ENCODE data around the gene TMEM270. TPM values are rescaled to one million over a fixed set of nuclear protein-coding genes. Genes with fewer than 3 reads are reported as not detected.
"Not testable (repeated sequence)": the region's sequence is repeated elsewhere in the genome, so short reads cannot be mapped to it uniquely, and the experiment has no call there.

TMEM270 gene
- total RNA-seq, 1 experiment from 2014 or later, result not detected

GRCh38 chr7:73839743-73840714 is 20.9 kb upstream of the TMEM270 start:
- Histone ChIP-seq H3K27ac (no peak overlapping the region), H3K9me3 (replicated peaks) (no peaks in the 10 kb centered on the region), H3K4me3 (no peak overlapping the region), H3K36me3 (no peaks in the 10 kb centered on the region), H3K4me1 (replicated peaks) (peaks cover 7% of the 10 kb centered on the region), H3K27me3 (replicated peaks) (no peaks in the 10 kb centered on the region)
- DNase-seq (ENCODE audit: low read depth in 1 of 2, low spot score in 2 of 2), result no peak

DNA sequence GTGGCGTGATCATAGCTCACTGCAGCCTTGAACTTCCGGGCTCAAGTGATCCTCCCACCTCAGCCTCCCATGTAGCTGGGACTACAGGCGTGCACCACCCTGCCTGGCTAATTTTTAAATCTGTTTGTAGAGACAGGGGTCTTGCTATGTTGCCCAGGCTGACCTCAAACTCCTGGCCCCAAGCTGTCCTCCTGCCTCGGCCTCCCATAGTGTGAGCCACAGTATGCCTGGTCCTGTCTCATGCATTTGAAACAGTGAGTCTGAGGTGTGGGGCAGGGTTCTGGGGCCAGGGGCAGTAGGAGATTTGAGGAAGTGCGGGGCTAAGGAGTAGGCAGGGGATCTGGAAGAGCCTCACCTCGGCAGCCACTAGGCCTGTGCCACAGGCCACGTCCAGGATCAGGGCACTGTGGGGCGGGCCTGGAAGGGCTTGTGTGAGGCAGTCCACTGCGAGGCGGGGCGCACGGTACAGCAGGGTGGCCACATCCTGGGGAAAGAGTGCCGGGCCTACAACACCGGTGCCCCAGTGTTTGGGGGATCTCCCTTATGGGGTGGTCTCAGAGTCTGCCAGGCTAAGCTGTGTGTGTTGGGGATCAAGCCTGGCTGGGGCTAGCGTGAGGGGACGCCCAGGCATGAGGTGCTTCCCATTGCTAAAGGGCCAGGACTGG is 20.1 kb upstream of the TMEM270 start:
- H3K36me3 ChIP-seq, result no peaks in the 10 kb centered on the region
- H3K27me3 ChIP-seq (replicated peaks), result no peaks in the 10 kb centered on the region
- no peak overlapping the region for H3K27ac ChIP-seq
- no peak for DNase-seq (ENCODE audit: low read depth in 1 of 2, low spot score in 2 of 2)
- no peaks in the 10 kb centered on the region for H3K9me3 ChIP-seq (replicated peaks)
- H3K4me3 ChIP-seq, result no peak overlapping the region
- peaks cover 7% of the 10 kb centered on the region for H3K4me1 ChIP-seq (replicated peaks)

- Histone ChIP-seq H3K27ac (peak overlapping the region; percentile 77), H3K36me3 (no peaks in the 10 kb centered on the region), H3K4me1 (replicated peaks) (peaks cover 7% of the 10 kb centered on the region), H3K27me3 (replicated peaks) (no peaks in the 10 kb centered on the region), H3K9me3 (replicated peaks) (no peaks in the 10 kb centered on the region), H3K4me3 (peak overlapping the region; percentile 56)
- DNase-seq (ENCODE audit: low read depth in 1 of 2, low spot score in 2 of 2), result no peak
Observed at GRCh38 chr7:73841689-73842066, 19.3 kb upstream of the TMEM270 start.

- peak; percentile 87 to 94 for DNase-seq (ENCODE audit: low read depth in 1 of 2, low spot score in 2 of 2)
- Histone ChIP-seq H3K4me3 (peak within 1 kb of the TSS; percentile 56), H3K27me3 (replicated peaks) (no peaks in the 10 kb centered on the region), H3K27ac (peak within 1 kb of the TSS; percentile 77), H3K36me3 (no peaks in the 10 kb centered on the region), H3K9me3 (replicated peaks) (no peaks in the 10 kb centered on the region), H3K4me1 (replicated peaks) (peaks cover 7% of the 10 kb centered on the region)
Observed at GRCh38 chr7:73842067-73842976, 18.6 kb upstream of the TMEM270 start, which contains the start of gene METTL27. Gene METTL27 (minus strand): TSS chr7:73842516. CDS start chr7:73842140, 376 bp downstream.

DNA sequence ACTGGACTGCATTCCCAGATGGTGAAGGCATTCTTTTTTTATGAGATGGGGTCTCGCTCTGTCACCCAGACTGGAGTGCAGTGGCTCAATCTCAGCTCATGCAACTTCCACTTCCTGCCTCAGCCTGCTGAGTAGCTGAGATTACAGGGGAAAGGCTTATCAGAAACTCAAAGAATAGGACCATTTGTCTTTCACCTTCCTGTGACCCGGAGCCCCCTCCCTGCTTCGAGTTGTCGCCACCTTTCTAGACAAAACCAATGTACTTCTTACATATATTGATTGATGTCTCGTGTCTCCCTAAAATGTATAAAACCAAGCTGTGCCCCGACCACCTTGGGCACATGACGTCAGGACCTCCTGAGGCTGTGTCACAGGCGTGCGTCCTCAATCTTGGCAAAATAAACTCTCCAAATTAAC is 16.8 kb upstream of the TMEM270 start:
- no peak overlapping the region for H3K4me3 ChIP-seq
- H3K4me1 ChIP-seq (replicated peaks), result peaks cover 11% of the 10 kb centered on the region
- no peaks in the 10 kb centered on the region for H3K36me3 ChIP-seq
- DNase-seq (ENCODE audit: low read depth in 1 of 2, low spot score in 2 of 2), result no peak
- no peaks in the 10 kb centered on the region for H3K27me3 ChIP-seq (replicated peaks)
- H3K9me3 ChIP-seq (replicated peaks), result no peaks in the 10 kb centered on the region
- H3K27ac ChIP-seq, result no peak overlapping the region

DNA sequence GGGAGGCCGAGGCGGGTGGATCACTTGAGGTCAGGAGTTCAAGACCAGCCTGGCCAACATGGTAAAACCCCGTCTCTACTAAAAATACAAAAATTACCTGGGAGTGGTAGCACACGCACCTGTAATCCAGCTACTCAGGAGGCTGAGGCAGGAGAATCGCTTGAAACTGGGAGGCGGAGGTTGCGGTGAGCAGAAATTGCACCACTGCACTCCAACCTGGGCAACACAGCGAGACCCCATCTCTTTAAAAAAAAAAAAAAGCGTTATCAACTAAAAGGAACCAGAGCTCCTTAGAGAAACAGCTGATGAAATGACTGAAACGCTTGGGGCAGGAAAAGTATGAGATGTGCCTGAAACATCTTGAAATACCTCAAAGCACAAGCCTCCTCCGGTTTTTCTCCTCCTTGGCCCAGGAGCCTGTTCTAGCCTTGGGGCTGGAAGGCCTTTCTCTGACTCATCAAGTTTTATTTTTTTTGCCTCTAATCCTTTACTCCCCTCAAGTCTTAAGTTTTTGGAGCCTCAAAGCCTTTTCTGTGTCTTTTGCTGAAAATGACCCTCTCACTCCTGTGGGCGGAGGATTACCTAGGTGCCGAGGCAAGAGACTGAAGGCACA is 16.0 kb upstream of the TMEM270 start:
- Histone ChIP-seq H3K9me3 (replicated peaks) (no peaks in the 10 kb centered on the region), H3K27me3 (replicated peaks) (no peaks in the 10 kb centered on the region), H3K4me3 (no peak overlapping the region), H3K27ac (no peak overlapping the region), H3K36me3 (no peaks in the 10 kb centered on the region), H3K4me1 (replicated peaks) (peaks cover 19% of the 10 kb centered on the region)
- DNase-seq (ENCODE audit: low read depth in 1 of 2, low spot score in 2 of 2), result no peak

DNA sequence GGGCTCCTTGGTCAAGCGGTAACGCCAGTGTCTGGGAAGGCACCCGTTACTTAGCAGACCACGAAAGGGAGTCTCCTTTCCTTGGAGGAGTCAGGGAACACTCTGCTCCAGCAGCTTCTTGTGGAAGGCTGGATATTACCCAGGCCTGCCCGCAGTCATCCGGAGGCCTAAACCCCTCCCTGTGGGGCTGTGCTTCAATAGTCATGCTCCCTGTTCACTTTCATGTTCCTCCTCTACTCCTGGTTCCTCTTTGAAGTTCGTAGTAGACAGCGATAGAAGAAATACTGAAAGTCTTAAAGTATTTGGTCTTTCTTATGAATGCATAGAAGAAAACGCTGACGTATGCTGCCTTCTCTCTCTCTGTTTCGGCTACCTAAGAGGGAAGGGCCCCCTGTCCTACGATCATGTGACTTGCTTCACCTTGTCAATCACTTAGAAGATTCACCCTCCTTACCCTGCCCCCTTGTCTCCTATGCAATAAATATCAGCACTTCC is 15.2 kb upstream of the TMEM270 start:
- not testable (repeated sequence) for H3K9me3 ChIP-seq (replicated peaks); H3K27me3 ChIP-seq (replicated peaks); H3K4me3 ChIP-seq; DNase-seq (ENCODE audit: low read depth in 1 of 2, low spot score in 2 of 2); H3K36me3 ChIP-seq; H3K27ac ChIP-seq
- H3K4me1 ChIP-seq (replicated peaks), result peaks cover 27% of the 10 kb centered on the region

DNA sequence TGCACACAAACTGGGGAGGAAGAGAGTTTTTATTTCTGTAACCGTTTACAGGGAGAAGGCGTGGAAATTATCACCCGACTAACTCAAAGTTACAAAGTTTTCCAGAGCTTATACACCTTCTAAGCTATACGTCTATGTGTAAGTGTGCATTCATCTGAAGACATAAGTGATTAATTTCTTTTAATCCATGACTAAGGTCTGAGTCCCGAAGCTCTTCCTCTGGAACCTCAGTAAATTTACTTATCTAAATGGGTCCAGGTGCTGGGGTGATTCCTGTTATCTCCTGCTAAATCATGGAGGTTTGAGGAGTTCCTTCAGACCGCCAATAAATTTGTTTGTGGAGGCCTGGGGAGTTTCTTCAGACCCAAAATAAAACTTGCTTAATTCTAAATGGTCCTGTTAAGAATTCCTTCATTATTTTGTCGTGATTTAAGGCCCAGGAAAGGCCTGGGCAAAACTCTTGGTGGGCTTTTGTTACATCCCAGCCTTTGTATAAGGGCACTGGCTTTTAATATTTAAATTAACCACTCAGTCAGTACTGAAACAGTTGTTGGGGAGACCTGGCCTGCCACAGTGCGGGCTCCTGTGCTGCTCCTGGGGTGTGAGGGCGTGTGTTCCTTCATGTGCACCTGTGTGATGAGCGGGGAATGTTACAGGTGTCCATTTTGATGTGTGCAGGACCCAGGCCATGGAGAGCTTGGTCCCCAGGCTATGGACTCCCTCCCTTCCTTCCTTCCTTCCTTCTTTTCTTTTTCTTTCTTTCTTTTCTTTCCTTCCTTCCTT is 12.8 kb upstream of the TMEM270 start:
- Histone ChIP-seq H3K27ac (no peak overlapping the region), H3K9me3 (replicated peaks) (no peaks in the 10 kb centered on the region), H3K4me3 (no peak overlapping the region), H3K27me3 (replicated peaks) (no peaks in the 10 kb centered on the region), H3K36me3 (no peaks in the 10 kb centered on the region), H3K4me1 (replicated peaks) (peaks cover 37% of the 10 kb centered on the region)
- no peak for DNase-seq (ENCODE audit: low read depth in 1 of 2, low spot score in 2 of 2)

DNA sequence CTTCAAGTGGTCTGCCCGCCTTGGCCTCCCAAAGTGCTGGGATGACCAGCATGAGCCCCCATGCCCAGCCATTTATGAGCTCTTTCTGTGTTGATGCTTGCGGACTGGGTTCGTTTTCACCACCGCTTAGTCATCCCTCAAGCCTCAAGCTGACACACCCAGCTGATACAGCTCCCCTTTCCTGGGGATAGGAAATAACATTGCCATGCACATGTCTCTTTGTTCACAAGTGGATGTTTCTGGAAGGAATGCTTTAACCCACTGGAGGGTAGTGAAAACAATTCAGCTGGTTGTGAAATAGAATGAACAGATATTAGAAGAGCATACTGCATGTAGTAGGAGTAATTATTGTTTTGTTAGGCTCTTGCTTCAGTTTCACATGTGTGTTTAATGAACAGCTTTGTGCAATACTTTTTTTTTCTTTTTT is 10.2 kb upstream of the TMEM270 start:
- H3K36me3 ChIP-seq, result no peaks in the 10 kb centered on the region
- H3K9me3 ChIP-seq (replicated peaks), result no peaks in the 10 kb centered on the region
- H3K4me1 ChIP-seq (replicated peaks), result peaks cover 42% of the 10 kb centered on the region
- DNase-seq (ENCODE audit: low read depth in 1 of 2, low spot score in 2 of 2), result peak; percentile 91 to 93
- no peak overlapping the region for H3K4me3 ChIP-seq
- H3K27me3 ChIP-seq (replicated peaks), result no peaks in the 10 kb centered on the region
- peak overlapping the region; percentile 92 for H3K27ac ChIP-seq

- Histone ChIP-seq H3K27me3 (replicated peaks) (no peaks in the 10 kb centered on the region), H3K9me3 (replicated peaks) (no peaks in the 10 kb centered on the region), H3K4me1 (replicated peaks) (peaks cover 45% of the 10 kb centered on the region), H3K27ac (peak overlapping the region; percentile 92), H3K4me3 (no peak overlapping the region), H3K36me3 (no peaks in the 10 kb centered on the region)
- DNase-seq (ENCODE audit: low read depth in 1 of 2, low spot score in 2 of 2), result peak; percentile 64 to 95
Observed at GRCh38 chr7:73851410-73852338, 9.3 kb upstream of the TMEM270 start.

GRCh38 chr7:73852500-73852899 is 8.5 kb upstream of the TMEM270 start:
- DNase-seq (ENCODE audit: low read depth in 1 of 2, low spot score in 2 of 2), result no peak
- Histone ChIP-seq H3K4me3 (no peak overlapping the region), H3K27me3 (replicated peaks) (no peaks in the 10 kb centered on the region), H3K4me1 (replicated peaks) (peaks cover 45% of the 10 kb centered on the region), H3K27ac (peak overlapping the region; percentile 92; the same call in 1 of the 2 replicates), H3K36me3 (no peaks in the 10 kb centered on the region), H3K9me3 (replicated peaks) (no peaks in the 10 kb centered on the region)
